Measurements from ENCODE around the gene SEC62.

The SEC62 gene

DNA sequence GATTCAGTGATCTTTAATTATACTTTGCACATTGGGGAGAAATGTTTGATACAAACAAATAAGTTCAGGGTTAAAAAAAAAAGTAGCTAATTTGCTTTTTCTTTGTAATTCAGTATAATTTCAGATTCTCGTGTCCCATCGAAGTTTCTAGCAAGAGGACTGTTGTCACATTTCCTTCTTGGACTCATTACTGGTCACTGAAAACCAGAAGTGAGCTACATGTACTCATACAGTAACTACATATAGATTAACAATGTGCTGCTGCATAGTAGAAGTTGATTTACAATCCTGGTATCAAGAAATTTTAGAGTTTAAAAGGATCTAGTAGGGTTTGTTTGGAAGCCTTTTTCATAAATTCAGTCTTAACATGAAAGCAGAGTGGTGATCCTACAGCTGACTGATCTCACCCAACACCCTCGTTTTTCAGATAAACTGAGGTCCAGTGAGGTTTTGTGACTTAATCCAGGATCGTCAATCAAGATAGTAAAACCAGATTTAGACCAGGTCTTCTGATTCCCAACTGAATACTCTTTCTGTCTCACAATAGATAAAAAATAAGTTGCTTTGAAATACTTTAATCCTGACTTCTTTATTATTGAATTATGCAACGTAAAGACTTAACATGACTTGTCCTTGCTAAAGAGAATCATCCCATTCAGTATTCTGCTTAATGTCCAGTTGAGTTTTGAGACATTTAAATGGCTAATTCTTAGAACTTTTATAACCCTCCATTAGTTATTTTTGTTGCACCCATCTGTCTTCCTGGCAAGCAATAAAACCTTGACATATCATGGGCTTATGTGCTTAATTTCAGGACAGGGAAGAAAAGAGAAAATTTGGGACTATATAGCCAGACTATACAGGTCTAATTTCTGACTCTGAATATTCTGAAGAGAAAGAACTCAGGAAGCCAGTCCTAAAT is 2.8 kb downstream of the SEC62 start:
- Histone ChIP-seq H3K9me3 (ENCODE audit: control insufficient read depth, insufficient read depth, low read length) (no peaks in the 10 kb centered on the region), H3K27me3 (ENCODE audit: control insufficient read depth, insufficient read depth, low read length) (no peaks in the 10 kb centered on the region), H3K36me3 (ENCODE audit: control insufficient read depth, insufficient read depth, low read length) (no peaks in the 10 kb centered on the region), H3K4me3 (ENCODE audit: low read depth, low read length) (no peak overlapping the region), H3K4me1 (ENCODE audit: control insufficient read depth, insufficient read depth, low read length) (peaks cover 4% of the 10 kb centered on the region), H3K9ac (ENCODE audit: low read depth, low read length) (no peak overlapping the region)

DNA sequence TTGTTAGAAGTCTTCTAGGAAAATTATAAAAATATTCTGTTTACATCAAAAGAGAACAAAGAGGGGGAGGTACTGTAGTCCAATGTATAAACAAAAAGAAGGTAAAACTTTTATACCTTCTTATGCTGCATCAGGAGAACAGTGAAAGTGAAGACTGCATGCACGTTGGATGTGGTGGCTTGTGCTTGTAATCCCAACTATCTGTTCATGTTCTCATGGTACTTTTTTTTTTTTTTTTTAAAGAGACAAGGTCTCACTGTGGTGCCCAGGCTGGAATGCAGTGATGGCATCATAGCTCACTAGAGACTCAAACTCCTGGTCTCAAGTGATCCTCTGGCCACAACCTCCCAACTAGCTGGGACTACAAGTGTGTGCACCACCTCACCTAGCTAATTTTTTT is 4.2 kb downstream of the SEC62 start:
- H3K27me3 ChIP-seq (ENCODE audit: control insufficient read depth, insufficient read depth, low read length): no peaks in the 10 kb centered on the region
- no peak overlapping the region for H3K4me3 ChIP-seq (ENCODE audit: low read depth, low read length)
- H3K4me1 ChIP-seq (ENCODE audit: control insufficient read depth, insufficient read depth, low read length): peaks cover 4% of the 10 kb centered on the region
- no peaks in the 10 kb centered on the region for H3K9me3 ChIP-seq (ENCODE audit: control insufficient read depth, insufficient read depth, low read length)
- no peak overlapping the region for H3K9ac ChIP-seq (ENCODE audit: low read depth, low read length)
- H3K36me3 ChIP-seq (ENCODE audit: control insufficient read depth, insufficient read depth, low read length): no peaks in the 10 kb centered on the region

DNA sequence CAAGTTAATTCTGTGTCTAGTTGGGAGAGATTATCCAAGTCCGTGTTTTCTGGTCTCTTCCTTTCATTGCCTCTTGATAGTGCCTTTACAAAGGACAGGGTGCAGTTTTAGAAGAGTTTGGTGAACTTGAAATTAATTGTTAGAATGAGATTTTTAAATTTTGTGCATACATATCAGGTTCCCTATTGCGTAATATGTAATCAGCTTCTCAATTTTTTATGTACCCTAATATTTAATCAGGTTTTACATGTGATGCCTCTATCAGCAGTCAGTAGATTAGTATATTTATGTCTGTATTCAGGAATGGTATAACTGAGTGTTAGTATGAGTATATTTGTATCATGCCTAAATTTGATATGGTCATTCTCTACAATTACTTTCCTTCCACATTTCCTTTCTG is 4.9 kb downstream of the SEC62 start:
- H3K27me3 ChIP-seq (ENCODE audit: control insufficient read depth, insufficient read depth, low read length): no peaks in the 10 kb centered on the region
- no peak overlapping the region for H3K9ac ChIP-seq (ENCODE audit: low read depth, low read length)
- no peaks in the 10 kb centered on the region for H3K9me3 ChIP-seq (ENCODE audit: control insufficient read depth, insufficient read depth, low read length)
- H3K4me3 ChIP-seq (ENCODE audit: low read depth, low read length): no peak overlapping the region
- H3K36me3 ChIP-seq (ENCODE audit: control insufficient read depth, insufficient read depth, low read length): no peaks in the 10 kb centered on the region
- peaks cover 4% of the 10 kb centered on the region for H3K4me1 ChIP-seq (ENCODE audit: control insufficient read depth, insufficient read depth, low read length)

DNA sequence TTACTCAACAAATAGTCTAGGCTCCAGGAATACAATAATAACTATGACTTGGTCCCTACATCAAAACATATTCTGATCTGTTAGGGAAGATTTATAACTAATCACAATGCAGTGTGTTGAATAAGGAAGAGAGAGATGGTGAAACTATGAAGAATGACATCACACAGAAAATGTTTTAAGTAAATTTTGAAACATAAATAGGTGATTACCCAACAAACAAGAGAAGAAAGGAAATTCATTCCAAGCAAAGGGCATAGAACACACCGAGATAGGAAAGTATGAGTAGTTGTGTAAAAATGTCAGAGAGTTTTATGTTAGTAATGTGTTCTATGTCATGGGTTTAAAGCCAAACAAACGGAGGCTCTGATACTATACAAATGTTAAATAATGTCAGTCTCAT is 13.4 kb downstream of the SEC62 start:
- no peak overlapping the region for H3K9ac ChIP-seq (ENCODE audit: low read depth, low read length)
- no peaks in the 10 kb centered on the region for H3K27me3 ChIP-seq (ENCODE audit: control insufficient read depth, insufficient read depth, low read length)
- peaks cover 14% of the 10 kb centered on the region for H3K36me3 ChIP-seq (ENCODE audit: control insufficient read depth, insufficient read depth, low read length)
- H3K4me1 ChIP-seq (ENCODE audit: control insufficient read depth, insufficient read depth, low read length): no peaks in the 10 kb centered on the region
- H3K4me3 ChIP-seq (ENCODE audit: low read depth, low read length): no peak overlapping the region
- H3K9me3 ChIP-seq (ENCODE audit: control insufficient read depth, insufficient read depth, low read length): no peaks in the 10 kb centered on the region

- Histone ChIP-seq H3K4me3 (ENCODE audit: low read depth, low read length) (no peak overlapping the region), H3K36me3 (ENCODE audit: control insufficient read depth, insufficient read depth, low read length) (peaks cover 17% of the 10 kb centered on the region), H3K9ac (ENCODE audit: low read depth, low read length) (no peak overlapping the region), H3K4me1 (ENCODE audit: control insufficient read depth, insufficient read depth, low read length) (no peaks in the 10 kb centered on the region), H3K9me3 (ENCODE audit: control insufficient read depth, insufficient read depth, low read length) (no peaks in the 10 kb centered on the region), H3K27me3 (ENCODE audit: control insufficient read depth, insufficient read depth, low read length) (no peaks in the 10 kb centered on the region)
These were observed 17.7 kb downstream of the SEC62 start for GRCh38 chr3:169984292-169984691.

DNA sequence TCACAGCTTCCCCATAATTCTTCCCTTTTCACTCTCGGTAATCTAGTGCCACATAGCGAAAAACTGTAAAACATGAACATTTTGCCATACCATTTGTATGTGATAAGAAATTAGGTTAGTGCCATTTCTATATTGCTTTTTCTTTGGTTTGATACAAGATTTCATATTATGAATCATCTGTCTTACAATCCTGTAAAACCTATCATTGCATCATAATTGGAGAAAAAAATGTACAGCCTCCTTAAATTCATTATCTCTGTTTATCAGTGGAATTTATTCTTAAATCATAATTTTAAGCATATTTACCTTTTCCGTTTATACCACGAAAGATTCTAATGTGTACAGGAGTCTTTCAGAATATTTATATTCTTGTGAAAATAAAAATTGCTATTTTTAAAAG is 23.8 kb downstream of the SEC62 start:
- Histone ChIP-seq H3K4me1 (ENCODE audit: control insufficient read depth, insufficient read depth, low read length) (no peaks in the 10 kb centered on the region), H3K36me3 (ENCODE audit: control insufficient read depth, insufficient read depth, low read length) (peaks cover 6% of the 10 kb centered on the region)

DNA sequence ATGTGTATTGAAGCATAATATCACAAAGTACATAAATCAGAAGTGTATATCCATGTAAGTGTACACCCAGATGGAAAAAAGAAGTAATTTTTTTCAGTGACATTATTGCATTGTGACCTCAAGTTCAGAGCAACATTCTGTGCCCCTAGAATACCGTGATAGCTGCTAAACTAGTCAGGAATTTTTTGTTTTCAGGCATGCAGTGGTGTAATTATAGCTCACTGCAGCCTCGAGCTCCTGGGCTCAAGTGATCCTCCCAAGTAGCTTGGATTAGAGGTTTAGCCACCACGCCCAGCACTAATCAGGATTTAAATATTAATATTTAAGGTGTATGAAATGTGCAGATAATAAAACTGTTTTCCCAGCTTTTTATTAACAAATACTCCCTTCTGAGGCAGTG is 25.5 kb downstream of the SEC62 start:
- Histone ChIP-seq H3K4me1 (ENCODE audit: control insufficient read depth, insufficient read depth, low read length) (no peaks in the 10 kb centered on the region), H3K36me3 (ENCODE audit: control insufficient read depth, insufficient read depth, low read length) (peaks cover 3% of the 10 kb centered on the region), H3K9me3 (ENCODE audit: control insufficient read depth, insufficient read depth, low read length) (no peaks in the 10 kb centered on the region), H3K27me3 (ENCODE audit: control insufficient read depth, insufficient read depth, low read length) (no peaks in the 10 kb centered on the region), H3K9ac (ENCODE audit: low read depth, low read length) (no peak overlapping the region), H3K4me3 (ENCODE audit: low read depth, low read length) (no peak overlapping the region)

More for the DNA sequence above, 23.8 kb downstream of the SEC62 start:
- H3K4me3 ChIP-seq (ENCODE audit: low read depth, low read length): no peak overlapping the region
- H3K9ac ChIP-seq (ENCODE audit: low read depth, low read length): no peak overlapping the region
- H3K27me3 ChIP-seq (ENCODE audit: control insufficient read depth, insufficient read depth, low read length): no peaks in the 10 kb centered on the region
- no peaks in the 10 kb centered on the region for H3K9me3 ChIP-seq (ENCODE audit: control insufficient read depth, insufficient read depth, low read length)

GRCh38 chr3:169992781-169993180 is 26.2 kb downstream of the SEC62 start:
- Histone ChIP-seq H3K9me3 (ENCODE audit: control insufficient read depth, insufficient read depth, low read length) (no peaks in the 10 kb centered on the region), H3K27me3 (ENCODE audit: control insufficient read depth, insufficient read depth, low read length) (no peaks in the 10 kb centered on the region), H3K36me3 (ENCODE audit: control insufficient read depth, insufficient read depth, low read length) (peaks cover 3% of the 10 kb centered on the region)

DNA sequence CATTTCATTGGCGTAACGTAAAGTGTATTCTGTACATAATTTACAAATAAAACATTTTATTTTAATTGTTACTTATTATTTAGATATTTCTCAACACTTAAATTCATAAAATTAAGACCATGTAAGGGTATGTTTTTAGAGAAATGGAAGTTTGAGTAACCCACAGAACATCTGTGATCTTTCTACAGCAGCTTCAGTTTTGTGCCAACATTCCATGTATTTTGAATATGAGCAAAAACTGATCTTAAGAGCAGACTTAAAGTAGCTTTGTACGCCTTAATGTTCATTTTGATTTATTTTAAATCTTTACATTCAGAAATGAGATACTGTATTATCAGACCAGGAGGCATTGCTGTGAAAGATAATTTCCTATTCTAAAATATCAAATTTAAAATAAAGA is 27.2 kb downstream of the SEC62 start:
- peaks cover 3% of the 10 kb centered on the region for H3K36me3 ChIP-seq (ENCODE audit: control insufficient read depth, insufficient read depth, low read length)

More at GRCh38 chr3:169992781-169993180, 26.2 kb downstream of the SEC62 start:
- no peak overlapping the region for H3K4me3 ChIP-seq (ENCODE audit: low read depth, low read length)
- H3K4me1 ChIP-seq (ENCODE audit: control insufficient read depth, insufficient read depth, low read length): no peaks in the 10 kb centered on the region
- no peak overlapping the region for H3K9ac ChIP-seq (ENCODE audit: low read depth, low read length)

DNA sequence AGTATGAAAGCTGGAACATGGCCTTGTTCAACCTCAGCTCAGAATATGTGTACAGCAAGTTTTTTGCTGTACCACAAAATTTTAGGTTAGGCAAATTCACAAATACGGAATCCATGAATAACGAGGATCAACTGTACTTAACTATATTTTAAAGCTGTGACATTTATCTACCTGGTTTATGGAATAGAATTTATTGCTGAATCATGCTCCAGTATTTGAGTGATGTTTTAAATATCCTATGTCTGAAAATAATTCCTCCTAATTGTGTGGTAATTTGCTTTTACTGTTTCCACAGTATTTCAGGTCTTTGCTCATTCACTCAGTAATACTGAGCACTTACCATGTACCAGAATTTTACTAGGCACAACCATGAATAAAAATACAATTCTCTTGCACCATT is 29.5 kb downstream of the SEC62 start:
- H3K4me1 ChIP-seq (ENCODE audit: control insufficient read depth, insufficient read depth, low read length): no peaks in the 10 kb centered on the region
- H3K9ac ChIP-seq (ENCODE audit: low read depth, low read length): no peak overlapping the region
- H3K36me3 ChIP-seq (ENCODE audit: control insufficient read depth, insufficient read depth, low read length): peaks cover 3% of the 10 kb centered on the region
- no peaks in the 10 kb centered on the region for H3K27me3 ChIP-seq (ENCODE audit: control insufficient read depth, insufficient read depth, low read length)
- no peaks in the 10 kb centered on the region for H3K9me3 ChIP-seq (ENCODE audit: control insufficient read depth, insufficient read depth, low read length)
- H3K4me3 ChIP-seq (ENCODE audit: low read depth, low read length): no peak overlapping the region

More for the DNA sequence above, 27.2 kb downstream of the SEC62 start:
- no peaks in the 10 kb centered on the region for H3K27me3 ChIP-seq (ENCODE audit: control insufficient read depth, insufficient read depth, low read length)
- H3K4me1 ChIP-seq (ENCODE audit: control insufficient read depth, insufficient read depth, low read length): no peaks in the 10 kb centered on the region
- H3K4me3 ChIP-seq (ENCODE audit: low read depth, low read length): no peak overlapping the region
- no peaks in the 10 kb centered on the region for H3K9me3 ChIP-seq (ENCODE audit: control insufficient read depth, insufficient read depth, low read length)
- H3K9ac ChIP-seq (ENCODE audit: low read depth, low read length): no peak overlapping the region

GRCh38 chr3:169998668-169999131 is 32.1 kb downstream of the SEC62 start:
- Histone ChIP-seq H3K4me1 (ENCODE audit: control insufficient read depth, insufficient read depth, low read length) (no peaks in the 10 kb centered on the region), H3K9me3 (ENCODE audit: control insufficient read depth, insufficient read depth, low read length) (no peaks in the 10 kb centered on the region), H3K27me3 (ENCODE audit: control insufficient read depth, insufficient read depth, low read length) (no peaks in the 10 kb centered on the region), H3K9ac (ENCODE audit: low read depth, low read length) (no peak overlapping the region), H3K4me3 (ENCODE audit: low read depth, low read length) (no peak overlapping the region), H3K36me3 (ENCODE audit: control insufficient read depth, insufficient read depth, low read length) (no peaks in the 10 kb centered on the region)

DNA sequence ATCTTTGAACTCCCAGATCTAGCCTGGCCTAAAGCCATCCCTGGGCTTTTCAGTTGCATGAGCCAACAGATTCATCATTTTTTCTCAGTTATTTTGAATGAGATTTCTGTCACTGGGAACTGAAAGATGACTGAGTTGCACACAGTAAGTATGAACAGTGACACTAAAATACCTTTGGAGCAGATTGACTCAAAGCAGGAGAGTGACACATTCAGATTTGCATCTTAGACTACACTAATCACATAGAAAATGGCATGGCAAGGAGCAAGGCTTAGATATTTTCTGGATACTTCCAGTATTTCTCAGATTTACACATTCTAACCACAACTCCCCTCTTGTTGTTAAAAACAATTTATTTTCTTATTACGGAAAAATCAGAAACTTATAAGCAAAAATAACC is 32.8 kb downstream of the SEC62 start:
- Histone ChIP-seq H3K4me3 (ENCODE audit: low read depth, low read length) (no peak overlapping the region), H3K36me3 (ENCODE audit: control insufficient read depth, insufficient read depth, low read length) (no peaks in the 10 kb centered on the region), H3K9ac (ENCODE audit: low read depth, low read length) (no peak overlapping the region)

More for the DNA sequence above, 32.8 kb downstream of the SEC62 start:
- H3K4me1 ChIP-seq (ENCODE audit: control insufficient read depth, insufficient read depth, low read length): no peaks in the 10 kb centered on the region
- H3K27me3 ChIP-seq (ENCODE audit: control insufficient read depth, insufficient read depth, low read length): no peaks in the 10 kb centered on the region
- H3K9me3 ChIP-seq (ENCODE audit: control insufficient read depth, insufficient read depth, low read length): no peaks in the 10 kb centered on the region

Data from iPS-15b (cell line).